ENCODE data around the gene KRTAP19-8.

- TF ChIP-seq CTCF (IDR thresholded peaks at IDR 0.05) (no peak), EZH2 (IDR thresholded peaks at IDR 0.05; ENCODE audit: borderline replicate concordance, insufficient read depth, low read depth, low read length, poor library complexity, severe bottlenecking) (no peak)
Measured at GRCh38 chr21:31078796-31079195, 40.5 kb upstream of the KRTAP19-8 start.

Measured in B cell (primary cell).